HPDE6-E6E7 (cell line): ENCODE results near the gene ADAMTS15.
A peak's percentile ranks its signal among the peaks of the same experiment; 100 is the strongest.

Source experiments
- DNase-seq: peaks from one replicate; pipeline ENCODE4 v3.0.0; 2011; ENCODE audit warnings: missing footprints; ENCODE audit errors: extremely low spot score

The ADAMTS15 gene

GRCh38 chr11:130514851-130515250 lies 66.4 kb downstream of the ADAMTS15 start:
- no peak for DNase-seq

- no peak for DNase-seq
These were observed 67.5 kb downstream of the ADAMTS15 start for GRCh38 chr11:130515829-130516553.

GRCh38 chr11:130516554-130517505 lies 68.4 kb downstream of the ADAMTS15 start:
- no peak for DNase-seq

- DNase-seq: no peak
These were observed 69.8 kb downstream of the ADAMTS15 start for GRCh38 chr11:130518164-130518680.

GRCh38 chr11:130519128-130519932 lies 70.9 kb downstream of the ADAMTS15 start:
- no peak for DNase-seq

GRCh38 chr11:130520271-130520671 lies 71.8 kb downstream of the ADAMTS15 start:
- no peak for DNase-seq

- peak; percentile 93 for DNase-seq
These were observed 74.0 kb downstream of the ADAMTS15 start for GRCh38 chr11:130522284-130522961.

GRCh38 chr11:130523166-130523565 lies 74.7 kb downstream of the ADAMTS15 start:
- DNase-seq: no peak

GRCh38 chr11:130523609-130524008 lies 75.2 kb downstream of the ADAMTS15 start:
- no peak for DNase-seq

- no peak for DNase-seq
These were observed 75.8 kb downstream of the ADAMTS15 start for GRCh38 chr11:130524132-130524790.

- no peak for DNase-seq
These were observed 76.9 kb downstream of the ADAMTS15 start for GRCh38 chr11:130525307-130525706.
